ENCODE measurements around the gene AGAP1. TPM values are rescaled to one million over a fixed set of nuclear protein-coding genes. Genes with fewer than 3 reads are reported as not detected.
A peak's percentile ranks its signal among the peaks of the same experiment; 100 is the strongest.

Gene AGAP1
- total RNA-seq, 1 experiment from 2014 or later, result 25.8 TPM

- Histone ChIP-seq H3K9ac (ENCODE audit: extremely low read depth, insufficient read length, low read length) (no peak overlapping the region), H4K8ac (replicated peaks; ENCODE audit: insufficient read length, low read depth, low read length) (no peak overlapping the region), H3K23me2 (ENCODE audit: insufficient read length, low read depth, low read length, poor library complexity, severe bottlenecking) (no peaks in the 10 kb centered on the region), H2AK5ac (ENCODE audit: insufficient read length, low read length) (no peak overlapping the region), H3K18ac (ENCODE audit: insufficient read length, low read depth, low read length) (no peak overlapping the region), H2BK5ac (ENCODE audit: insufficient read length, low read length) (no peak overlapping the region), H4K91ac (ENCODE audit: insufficient read length, low read depth, low read length) (no peak overlapping the region), H3K4me2 (ENCODE audit: insufficient read depth, insufficient read length, low read length) (no peak overlapping the region), H3K27me3 (ENCODE audit: insufficient read depth, low read length) (no peaks in the 10 kb centered on the region), H4K20me1 (ENCODE audit: control insufficient read depth, insufficient read depth, insufficient read length) (no peaks in the 10 kb centered on the region), H3T11ph (ENCODE audit: low read length) (no peak overlapping the region), H2BK12ac (ENCODE audit: insufficient read length, low read depth, low read length) (no peak overlapping the region), H4K5ac (ENCODE audit: insufficient read length, low read depth, low read length) (no peak overlapping the region), H3K4ac (ENCODE audit: low read depth, low read length) (no peak overlapping the region), H3K79me2 (ENCODE audit: insufficient read depth, low read length) (no peaks in the 10 kb centered on the region), H3K79me1 (ENCODE audit: insufficient read depth, low read depth, low read length, poor library complexity, severe bottlenecking) (no peaks in the 10 kb centered on the region), H2AFZ (ENCODE audit: low read length) (no peak overlapping the region), H3K23ac (ENCODE audit: insufficient read length, low read depth, low read length) (no peak overlapping the region), H2BK120ac (ENCODE audit: low read depth, low read length, poor library complexity, severe bottlenecking) (no peak overlapping the region), H2BK15ac (ENCODE audit: low read depth, low read length) (no peak overlapping the region), H3K14ac (ENCODE audit: insufficient read depth, low read length) (no peak overlapping the region), H3K9me3 (ENCODE audit: control insufficient read depth, low read depth, low read length) (no peaks in the 10 kb centered on the region), H2BK20ac (ENCODE audit: low read depth, low read length, poor library complexity, severe bottlenecking) (no peak overlapping the region), H3K4me1 (ENCODE audit: insufficient read depth, low read length) (no peaks in the 10 kb centered on the region; the same call in 1 of the 2 replicates), H3K56ac (ENCODE audit: insufficient read length, low read depth, low read length) (no peak overlapping the region), H3K27ac (ENCODE audit: insufficient read length, low read depth, low read length) (no peak overlapping the region)
- Mint-ChIP-seq H3K36me3 (ENCODE audit: insufficient read depth in 1 of 3, low read depth in 3 of 3) (no peaks in the 10 kb centered on the region), H3K4me1 (peaks cover 29 to 47% of the 10 kb centered on the region in 2 experiments), H3K4me3 (no peak overlapping the region), H3K27ac (peak overlapping the region in 1 of 3 experiments; percentile 72; a peak in 2 of 7 replicates), H3K27me3 (ENCODE audit: low read depth) (no peaks in the 10 kb centered on the region), H3K9me3 (no peaks in the 10 kb centered on the region)
- no CpG with 5 or more reads among the region's 7 CpGs for WGBS (ENCODE audit: extremely low coverage, insufficient read length, low lambda C conversion rate)
- DNase-seq, result no peak
- TF ChIP-seq CTCF (conservative IDR thresholded peaks at IDR 0.05), result no peak
Measured at GRCh38 chr2:235855011-235855410, 361.2 kb downstream of the AGAP1 start.

Data from H9 (cell line).